Keratinocyte (primary cell): Measurements from ENCODE around the gene TTC21B.

Source experiments
- CTCF ChIP-seq, 3 experiments: IDR thresholded peaks in 1 of 3; conservative IDR thresholded peaks in 1 of 3; optimal IDR thresholded peaks in 1 of 3; 2 replicates in 2 of 3; 3 replicates in 1 of 3; pipeline versions ENCODE3 to v1.5.1; 2011; ENCODE audit warnings: low read length in 3 of 3, mild to moderate bottlenecking in 3 of 3, moderate library complexity in 2 of 3, control low read depth in 1 of 3, inconsistent platforms in 1 of 3; ENCODE audit not compliant: insufficient read depth in 2 of 3; ENCODE audit errors: extremely low read depth in 1 of 3
- EZH2 ChIP-seq: IDR thresholded peaks from one replicate; pipeline ENCODE4 v1.6.1; 2012; ENCODE audit warnings: inconsistent platforms, mild to moderate bottlenecking, low read length, moderate library complexity

GRCh38 chr2:165857876-165858275, 95.7 kb downstream of the TTC21B start:
- TF ChIP-seq CTCF (optimal IDR thresholded peaks at IDR 0.05 in 1 of 3, IDR thresholded peaks at IDR 0.05 in 1 of 3, conservative IDR thresholded peaks at IDR 0.05 in 1 of 3; ENCODE audit: extremely low read depth in 1 of 3, insufficient read depth in 2 of 3, low read length in 3 of 3): no peak
- TF ChIP-seq EZH2: no peak
